Ecto neural progenitor cell (in vitro differentiated cells): ENCODE data around the gene SLCO2B1.

Source experiments
- DNase-seq: peaks from one replicate; pipeline ENCODE4 v3.0.0-alpha.2; 2018; ENCODE audit warnings: low spot score

Gene SLCO2B1

DNA sequence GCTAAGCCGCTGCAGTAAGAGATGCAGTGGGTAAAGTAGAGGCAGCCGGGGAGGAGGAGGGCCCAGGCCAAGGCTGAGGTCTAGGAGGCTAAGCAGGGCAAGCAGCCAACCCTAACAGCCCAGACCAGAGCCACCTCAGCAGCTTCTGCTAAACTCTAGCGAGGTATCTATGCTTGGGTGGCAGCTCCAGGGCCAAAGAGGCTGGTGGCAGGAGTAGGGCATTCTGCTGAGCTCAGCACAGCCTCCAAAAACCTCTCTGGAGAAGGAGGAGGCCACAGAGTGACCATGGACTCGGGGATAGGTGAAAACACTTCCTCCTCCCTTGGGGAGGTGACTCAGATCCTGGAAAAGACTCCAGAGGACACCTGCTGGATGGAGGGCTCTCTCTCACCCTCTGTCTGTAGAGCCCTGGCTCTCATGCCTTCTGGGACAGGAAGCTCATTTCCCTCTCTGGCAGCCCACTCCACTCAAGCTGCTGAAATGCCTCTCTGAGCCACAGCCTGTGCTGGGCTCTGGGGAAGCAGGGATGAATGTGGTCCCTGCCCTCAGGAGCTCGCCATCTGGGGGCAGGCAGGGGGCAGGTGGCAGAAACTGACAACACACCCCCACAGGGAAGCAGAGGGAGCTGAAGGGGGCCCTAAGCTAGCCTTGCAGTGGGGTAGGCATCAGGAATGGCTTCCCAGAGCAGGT lies 73.2 kb downstream of the SLCO2B1 start:
- no peak for DNase-seq

DNA sequence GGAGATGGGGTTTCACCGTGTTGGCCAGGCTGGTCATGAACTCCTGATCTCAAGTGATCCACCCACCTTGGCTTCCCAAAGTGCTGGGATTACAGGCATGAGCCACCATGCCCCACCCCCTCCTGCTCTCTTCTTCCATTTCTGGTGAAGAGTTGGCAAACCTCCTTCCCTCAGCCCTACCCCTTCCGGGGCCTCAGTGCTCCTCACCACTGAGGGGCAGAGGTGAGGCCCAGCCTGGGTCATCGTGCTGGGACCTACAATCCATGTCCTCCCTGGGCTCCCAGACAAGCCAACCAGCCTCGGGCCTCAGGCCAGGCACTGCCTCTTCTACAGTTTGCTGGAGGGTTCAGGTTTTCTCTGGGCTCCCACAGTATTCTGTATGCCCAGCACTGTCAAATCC lies 74.9 kb downstream of the SLCO2B1 start:
- no peak for DNase-seq

DNA sequence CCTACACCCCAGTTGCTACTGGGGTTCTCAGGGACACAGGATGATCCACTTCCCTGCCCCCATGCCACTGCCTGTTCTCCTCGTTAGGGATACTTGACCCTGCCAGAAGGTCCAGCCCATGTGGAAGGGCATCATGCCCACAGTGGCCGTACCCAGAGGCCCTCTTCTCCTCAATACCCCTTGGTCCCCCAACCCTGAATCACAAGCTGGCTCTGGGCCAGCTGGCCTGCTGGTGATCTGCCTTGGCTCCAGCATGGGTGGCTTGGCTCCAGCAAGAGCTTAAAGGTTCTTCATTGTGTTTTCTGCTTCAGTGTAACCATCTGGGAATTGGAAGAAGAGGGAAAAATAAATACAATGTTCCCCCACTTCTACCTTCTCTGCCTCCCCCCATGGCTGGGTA lies 78.6 kb downstream of the SLCO2B1 start:
- DNase-seq: no peak

DNA sequence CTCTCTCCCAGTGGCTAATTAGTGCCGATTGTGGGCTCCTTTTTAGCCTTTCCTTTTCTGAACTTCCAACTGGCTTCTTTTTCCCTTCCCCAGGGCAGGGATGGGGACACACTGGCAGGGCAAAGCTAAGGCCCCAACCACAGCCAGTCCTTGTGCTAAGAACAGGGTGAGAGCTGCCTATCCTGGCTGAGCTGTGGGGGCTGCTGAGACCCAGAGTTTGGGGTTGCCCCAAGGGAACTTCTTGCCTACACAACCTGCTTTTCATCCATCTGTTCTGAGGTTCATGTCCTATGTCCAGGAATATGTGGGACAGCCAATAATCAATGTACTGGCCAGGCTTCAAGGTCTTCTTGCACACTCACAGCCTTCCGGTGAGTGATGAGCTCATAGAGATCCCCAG lies 79.7 kb downstream of the SLCO2B1 start:
- no peak for DNase-seq

DNA sequence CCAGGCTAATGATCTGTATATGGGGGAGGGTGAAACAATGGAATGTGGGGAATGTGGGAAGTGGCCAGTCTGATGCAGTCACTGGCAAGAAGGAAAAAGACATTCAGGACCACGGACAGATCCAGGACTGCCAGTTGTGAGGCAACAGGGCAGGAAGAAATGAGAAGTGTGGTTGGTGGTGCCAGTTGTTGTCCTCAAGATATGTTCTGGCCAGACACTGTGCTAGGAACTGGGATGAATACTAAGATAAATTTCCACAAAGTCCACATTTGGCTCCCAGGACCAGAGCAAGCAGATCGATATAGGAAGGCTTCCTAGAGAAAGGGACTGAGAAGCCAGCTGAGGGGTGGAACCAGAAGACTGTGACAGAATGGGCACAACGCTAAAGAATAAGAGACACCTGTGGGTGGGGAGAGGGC lies 82.9 kb downstream of the SLCO2B1 start:
- peak; percentile 72 for DNase-seq

DNA sequence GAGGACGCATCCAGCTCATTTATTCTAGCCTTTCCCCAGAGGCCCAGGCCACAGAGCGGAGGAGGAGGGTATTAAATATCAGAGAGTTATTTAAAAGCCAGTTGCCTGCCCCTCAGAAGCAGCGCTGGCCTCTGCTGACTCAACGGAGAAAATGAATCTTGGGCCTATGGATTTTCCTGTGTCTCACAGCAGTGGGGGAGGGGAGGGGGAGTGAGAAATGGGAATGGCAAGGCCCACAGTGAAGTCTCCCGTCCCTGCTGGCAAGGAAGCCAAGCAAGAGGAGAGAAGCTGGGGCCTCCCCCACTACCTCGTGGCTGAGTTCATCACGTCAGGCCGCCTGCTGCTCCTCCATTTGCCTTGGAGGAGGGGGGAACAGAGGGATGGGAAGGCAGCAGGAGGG lies 85.2 kb downstream of the SLCO2B1 start:
- no peak for DNase-seq

DNA sequence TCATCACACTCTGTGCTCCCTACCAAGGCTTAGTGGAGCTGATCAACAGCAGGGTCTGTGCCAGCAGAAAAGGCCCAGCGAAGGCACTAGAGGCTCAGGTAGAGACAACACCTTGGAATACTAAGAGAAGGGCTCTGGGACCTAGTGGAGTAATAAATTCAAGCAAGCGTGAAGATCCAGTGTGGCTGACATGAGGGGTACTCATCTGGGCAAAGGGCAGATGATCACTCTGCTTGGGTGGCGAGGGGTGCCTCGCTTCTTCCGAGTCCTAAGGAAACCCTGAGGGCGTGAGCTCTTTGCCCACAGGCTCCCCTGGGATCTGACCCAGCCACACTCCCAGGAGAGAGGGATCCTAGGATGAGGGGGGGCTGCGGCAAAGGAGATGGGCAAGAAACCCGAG lies 86.1 kb downstream of the SLCO2B1 start:
- DNase-seq: no peak

DNA sequence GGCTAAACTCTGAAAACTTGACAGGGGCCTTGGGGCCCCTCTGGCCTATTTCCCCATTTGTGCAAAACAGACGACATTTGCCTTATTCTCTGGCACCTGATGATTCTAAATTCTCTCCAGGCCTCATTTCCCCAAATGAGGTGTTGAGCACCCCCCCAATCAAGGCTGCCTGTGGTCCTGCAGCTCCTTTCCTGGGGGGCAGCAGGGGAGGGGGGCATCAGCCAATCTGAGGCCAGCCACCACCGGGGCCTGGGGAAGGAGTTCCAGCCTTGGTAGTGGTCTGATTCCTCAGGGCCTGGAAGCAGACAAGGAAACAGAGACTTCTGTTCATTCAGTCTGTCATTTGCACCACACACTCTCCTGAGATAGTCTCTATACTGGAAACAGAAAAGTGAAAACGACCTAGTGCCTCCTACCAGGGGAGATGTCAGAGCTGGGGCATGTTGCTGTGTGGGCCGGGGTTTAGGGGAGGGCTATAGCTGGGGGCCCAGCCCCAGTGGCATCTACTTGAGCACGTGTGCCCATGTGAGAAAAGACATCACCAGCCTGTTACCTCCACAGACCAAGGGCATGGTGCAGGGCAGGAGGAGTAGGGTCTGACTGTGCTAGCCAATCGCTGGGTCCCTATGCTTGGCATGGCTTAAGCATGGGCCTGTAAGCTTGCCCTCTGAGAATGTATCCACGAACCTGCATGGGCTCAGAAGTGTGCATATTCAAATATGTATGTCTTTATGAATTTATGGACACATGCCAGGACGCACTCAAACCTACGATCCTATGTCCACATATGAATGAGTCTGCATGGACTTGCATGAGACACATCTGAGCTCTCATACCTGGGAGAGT lies 87.9 kb downstream of the SLCO2B1 start:
- no peak for DNase-seq

DNA sequence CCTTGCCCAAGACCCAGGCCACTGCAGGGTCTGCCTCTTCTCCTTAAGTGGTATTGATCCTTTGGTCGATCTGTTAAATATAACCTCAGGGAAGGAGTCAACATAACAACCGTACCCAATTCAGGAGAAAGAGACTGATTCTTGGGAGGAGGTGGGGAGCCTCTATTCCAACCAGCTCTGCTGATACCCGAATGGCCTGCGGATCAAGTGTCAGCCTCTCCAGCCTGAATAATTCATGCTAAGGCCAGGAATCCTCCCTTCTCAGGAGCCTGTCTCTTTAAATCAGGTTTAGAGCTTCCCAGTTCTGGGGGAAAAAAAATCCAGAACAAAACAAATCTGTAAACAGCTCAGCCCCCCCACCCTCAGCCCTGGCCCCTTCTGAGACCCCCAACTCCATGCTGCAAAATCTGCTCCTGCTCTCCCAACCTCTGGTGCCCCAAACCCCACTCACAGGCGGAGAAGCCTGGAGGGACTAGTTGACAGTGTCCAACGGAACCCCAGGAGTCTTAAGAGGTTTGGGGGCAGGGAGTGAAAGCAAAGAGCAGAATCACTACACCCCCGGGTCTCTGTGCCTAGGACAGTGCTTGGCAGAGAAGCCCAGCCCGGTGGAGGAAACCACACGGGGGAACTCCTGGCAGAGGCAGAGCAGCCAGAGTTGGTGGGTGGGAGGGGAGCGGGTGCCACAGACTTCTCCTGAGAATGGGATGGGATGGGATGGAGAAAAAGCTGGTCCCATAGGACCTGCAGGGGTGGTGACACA lies 88.8 kb downstream of the SLCO2B1 start:
- no peak for DNase-seq

DNA sequence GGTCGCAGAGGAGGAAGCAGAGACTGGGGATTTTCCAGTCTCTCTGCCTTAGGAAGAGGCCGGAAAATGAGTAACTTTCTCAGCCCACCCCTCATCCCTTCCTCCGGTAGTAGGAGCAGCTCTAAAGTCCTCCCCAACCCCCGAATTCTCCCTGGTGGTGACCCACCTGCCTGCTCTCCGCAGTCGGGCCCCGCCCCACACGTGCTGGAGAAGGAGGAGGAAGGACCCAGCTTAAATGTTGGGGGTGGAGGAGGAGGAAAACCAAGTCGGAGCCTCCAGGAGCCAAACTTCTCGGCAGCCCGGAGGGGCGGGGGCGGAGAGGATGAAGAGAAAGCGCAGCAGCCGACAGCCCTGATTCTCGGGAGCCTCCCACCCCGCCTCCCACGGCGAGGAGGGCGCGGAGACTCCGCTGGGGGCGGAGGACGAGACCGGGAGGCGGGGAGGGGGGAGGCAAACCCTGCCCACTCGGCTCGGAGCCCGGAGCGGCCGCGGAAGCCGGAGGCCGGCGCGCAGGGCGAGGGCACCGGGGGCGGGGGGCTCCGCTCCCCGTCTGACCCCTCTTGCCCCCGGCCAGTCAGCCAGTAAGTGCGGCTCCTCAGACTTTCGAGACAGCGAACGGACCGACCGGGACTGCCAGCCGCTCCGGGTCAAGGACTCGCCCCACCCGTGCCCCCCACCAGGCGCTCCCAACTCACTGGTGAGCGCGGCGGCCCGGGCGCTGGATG lies 89.6 kb downstream of the SLCO2B1 start, which contains the start of gene TPBGL:
Gene TPBGL (plus strand): TSS at position 464 of the 725 bp plus-strand sequence. CDS start 276 bp downstream, outside the sequence.
- DNase-seq: peak; percentile 66

DNA sequence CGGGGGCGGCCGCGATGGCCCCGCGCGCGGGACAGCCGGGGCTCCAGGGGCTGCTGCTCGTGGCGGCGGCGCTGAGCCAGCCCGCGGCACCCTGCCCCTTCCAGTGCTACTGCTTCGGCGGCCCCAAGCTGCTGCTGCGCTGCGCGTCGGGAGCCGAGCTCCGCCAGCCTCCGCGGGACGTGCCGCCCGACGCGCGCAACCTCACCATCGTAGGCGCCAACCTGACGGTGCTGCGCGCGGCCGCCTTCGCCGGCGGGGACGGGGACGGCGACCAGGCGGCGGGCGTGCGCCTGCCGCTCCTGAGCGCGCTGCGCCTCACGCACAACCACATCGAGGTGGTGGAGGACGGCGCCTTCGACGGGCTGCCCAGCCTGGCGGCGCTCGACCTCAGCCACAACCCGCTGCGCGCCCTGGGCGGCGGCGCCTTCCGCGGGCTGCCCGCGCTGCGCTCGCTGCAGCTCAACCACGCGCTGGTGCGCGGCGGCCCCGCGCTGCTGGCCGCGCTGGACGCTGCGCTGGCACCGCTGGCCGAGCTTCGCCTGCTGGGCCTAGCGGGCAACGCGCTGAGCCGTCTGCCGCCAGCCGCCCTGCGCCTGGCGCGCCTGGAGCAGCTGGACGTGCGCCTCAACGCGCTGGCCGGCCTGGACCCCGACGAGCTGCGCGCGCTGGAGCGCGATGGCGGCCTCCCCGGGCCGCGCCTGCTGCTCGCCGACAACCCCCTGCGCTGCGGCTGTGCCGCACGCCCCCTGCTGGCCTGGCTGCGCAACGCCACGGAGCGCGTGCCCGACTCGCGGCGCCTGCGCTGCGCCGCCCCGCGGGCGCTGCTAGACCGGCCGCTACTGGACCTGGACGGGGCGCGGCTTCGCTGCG lies 90.4 kb downstream of the SLCO2B1 start:
- DNase-seq: peak; percentile 95

DNA sequence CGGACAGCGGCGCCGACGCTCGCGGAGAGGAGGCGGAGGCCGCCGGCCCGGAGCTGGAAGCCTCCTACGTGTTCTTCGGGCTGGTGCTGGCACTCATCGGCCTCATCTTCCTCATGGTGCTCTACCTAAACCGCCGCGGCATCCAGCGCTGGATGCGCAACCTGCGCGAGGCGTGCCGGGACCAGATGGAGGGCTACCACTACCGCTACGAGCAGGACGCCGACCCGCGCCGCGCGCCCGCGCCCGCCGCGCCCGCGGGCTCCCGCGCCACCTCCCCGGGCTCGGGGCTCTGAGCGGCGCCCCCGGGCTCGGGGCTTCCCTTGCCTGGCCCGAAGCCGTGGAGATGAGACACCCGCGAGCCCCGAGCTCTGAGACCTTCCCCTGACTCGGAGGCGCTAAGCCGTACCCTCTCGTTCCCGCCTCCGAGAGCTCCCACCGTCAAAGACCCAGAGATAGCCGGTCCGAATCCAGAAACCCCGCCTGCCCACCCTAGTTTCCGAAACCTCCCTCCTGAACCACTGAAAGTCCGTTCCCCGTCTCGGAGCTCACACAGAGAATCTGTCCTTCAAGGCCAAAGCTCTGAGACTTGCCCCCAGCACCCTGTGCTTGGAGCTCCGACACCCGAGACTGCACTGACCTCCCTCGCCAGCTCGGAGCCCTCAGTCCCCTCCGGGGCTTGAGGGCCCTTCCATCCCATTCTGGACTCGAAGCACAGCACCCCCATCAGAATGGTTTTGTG lies 91.2 kb downstream of the SLCO2B1 start:
- DNase-seq: peak; percentile 65

DNA sequence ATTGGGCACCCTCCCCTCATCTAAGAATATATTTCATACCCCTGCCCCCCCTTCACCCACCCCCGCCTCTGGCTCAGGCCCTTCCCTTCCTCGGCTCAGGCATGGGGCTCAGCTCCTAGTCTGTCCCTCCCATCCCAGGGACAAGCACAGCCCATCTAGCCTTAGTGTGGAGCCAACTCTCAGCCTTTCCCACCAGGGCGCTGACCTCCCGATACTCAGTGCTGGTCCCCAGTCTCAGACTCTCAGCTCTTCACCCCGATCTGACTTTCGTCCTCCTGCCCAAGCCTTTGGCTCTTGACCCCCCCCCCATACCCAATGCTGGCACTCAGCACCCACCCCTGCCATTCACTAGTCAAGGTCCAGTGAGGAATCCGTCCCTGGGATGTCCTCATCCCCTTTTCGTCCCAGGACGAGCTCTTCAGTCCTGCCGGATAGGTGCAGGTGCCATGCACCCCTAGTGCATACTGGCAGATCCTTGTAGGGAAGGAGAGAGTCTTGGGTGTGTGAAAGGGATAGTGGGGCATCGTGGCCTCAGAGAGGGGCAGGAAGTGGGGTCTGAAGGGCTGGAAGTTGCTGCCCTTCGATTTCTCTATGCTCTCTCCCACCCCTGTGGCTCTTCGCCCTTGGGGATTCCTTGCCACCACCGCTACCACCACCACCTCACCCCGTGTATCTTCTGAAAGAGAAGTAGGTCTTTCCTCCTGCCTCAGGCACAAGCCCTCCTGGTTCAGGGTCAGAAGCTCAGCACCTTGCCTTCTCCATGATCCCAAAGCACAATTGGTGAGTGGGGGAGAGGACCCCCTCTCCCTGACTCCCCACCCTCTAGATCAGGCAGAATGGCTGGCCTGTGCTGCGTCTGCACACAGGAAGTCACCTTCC lies 92.1 kb downstream of the SLCO2B1 start:
- DNase-seq: no peak

DNA sequence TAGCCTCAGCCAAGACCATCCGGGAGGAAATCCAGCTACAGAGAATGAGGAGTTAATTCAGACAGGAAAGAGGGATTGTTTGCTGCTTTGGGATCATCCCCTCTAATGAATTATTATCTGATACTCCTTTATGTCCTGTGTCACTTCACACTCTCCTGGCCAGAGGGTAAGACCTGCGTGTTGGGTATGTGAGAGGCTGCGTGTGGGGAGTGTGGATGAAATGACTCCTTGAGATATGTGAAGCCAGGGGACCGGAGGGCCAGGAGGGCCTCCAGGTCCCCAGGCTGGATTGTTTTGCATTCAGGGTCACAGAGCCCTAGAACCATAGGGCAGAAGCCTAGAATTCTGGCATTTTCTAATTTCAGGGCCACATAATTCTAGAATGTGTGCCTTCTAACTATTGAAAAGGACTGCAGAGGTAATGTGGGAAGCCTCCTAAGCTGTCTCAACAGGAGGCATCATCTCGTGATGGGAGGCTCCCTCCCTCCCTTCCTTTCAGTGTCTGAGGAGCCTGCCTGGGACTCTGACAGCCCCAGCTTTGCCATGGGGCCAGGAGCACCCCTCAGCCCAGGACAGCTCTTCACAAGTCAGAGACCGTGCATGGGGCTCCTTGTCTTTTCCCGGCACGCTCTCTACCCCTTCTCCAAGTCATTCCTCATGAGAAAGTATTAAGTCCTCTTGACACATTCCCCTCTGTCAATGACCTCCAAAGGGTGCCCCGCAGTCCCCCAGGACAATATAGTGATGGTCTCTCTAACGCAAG lies 93.3 kb downstream of the SLCO2B1 start:
- DNase-seq: no peak

DNA sequence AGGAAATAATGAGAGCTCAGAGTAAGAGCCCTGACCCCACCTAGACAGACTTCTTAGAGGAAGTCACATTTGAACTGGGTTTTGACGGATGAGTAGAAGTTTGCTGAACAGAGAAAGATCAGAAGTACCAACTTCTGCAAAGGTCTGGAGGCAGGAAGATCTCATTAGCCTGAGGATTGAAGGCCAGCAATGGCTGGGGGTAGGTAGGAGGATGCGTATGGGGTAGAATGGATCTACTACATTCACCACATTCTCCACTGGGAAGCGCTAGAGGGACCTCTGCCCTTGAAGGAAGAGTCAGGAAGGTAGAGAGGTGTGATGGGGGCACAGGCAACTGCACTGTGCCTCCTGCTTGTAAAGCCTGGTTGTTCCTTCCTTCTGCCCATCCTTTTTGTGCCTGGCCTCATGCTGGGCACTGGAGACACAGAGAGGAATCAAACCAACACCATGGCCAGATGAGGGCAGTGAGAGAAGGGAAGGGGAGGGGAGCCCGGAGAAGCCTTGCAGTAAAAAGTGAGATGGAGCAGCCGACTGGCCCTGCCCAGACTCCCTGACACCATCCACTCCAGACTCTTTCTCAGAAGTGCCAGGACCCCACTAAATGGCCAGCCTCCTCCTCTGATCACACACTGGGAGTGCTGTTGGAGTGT lies 94.6 kb downstream of the SLCO2B1 start:
- DNase-seq: no peak

DNA sequence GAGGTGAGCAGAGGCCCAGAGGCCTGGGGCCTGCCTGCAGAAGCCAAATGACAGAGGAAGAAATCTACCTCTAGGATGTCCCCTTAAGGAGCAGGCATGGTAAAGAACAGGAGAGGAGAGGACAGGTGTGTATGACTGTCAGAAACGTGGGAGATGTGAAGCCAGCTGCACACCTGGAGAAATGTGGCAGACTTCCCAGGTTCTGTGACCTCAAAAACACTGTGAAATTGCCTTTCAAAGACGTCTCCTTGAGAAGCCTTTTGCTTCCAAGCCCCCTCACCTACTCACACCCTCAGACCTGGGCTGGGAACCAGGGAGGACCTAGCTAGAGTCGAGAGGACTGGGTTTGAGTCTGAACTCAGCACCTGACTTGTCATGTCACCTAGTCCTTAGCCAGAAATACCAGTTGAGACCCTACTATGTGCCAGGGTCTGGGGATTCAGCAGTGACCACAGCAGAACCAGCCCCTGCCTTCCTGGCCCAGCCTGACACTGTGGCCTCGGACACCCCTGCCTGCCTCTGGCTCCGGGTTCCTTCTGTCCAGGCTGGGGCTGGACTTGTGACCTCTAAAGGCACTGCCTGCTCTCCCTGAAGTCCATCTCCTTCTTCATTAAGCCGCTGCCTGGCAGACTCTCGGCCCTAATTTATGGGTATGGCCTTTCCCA lies 95.2 kb downstream of the SLCO2B1 start:
- DNase-seq: no peak

DNA sequence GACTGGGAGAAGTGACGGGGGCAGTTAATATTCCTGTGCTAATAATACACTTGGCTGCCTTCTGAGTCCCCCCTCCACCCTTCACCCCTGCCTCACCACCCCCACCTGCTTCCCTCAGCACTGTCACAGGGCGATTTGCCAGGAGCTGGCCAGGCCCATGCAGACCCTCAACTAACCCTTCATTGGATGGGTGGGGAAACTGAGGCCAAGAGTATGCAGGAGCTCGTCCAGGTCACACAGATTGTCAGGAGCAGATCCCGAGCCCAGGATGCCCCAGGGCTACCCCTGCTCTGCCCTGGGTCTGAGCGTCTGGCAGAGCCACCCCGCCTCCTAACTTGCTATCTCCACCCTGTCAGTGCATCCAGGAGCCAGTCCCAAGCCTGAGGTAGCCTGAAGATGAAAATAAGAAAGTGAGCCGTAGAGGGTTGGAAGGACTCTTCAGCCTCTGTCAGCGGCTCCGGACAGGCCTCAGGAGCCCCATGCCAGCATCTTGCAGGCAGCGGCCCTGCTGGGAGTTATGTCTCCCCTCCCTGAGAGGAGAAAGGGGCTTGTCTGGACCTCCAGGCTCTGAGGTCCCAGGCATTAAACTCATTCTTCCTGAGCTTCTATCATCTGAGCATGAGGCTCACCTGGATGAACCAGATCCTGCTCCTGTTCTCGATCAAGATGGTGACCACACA lies 95.9 kb downstream of the SLCO2B1 start:
- no peak for DNase-seq
